H9 (cell line): ENCODE measurements around the gene ABCC3. TPM values are rescaled to one million over a fixed set of nuclear protein-coding genes. Genes with fewer than 3 reads are reported as not detected.

Experiments
- DNase-seq: peaks from one replicate; pipeline ENCODE4 v3.0.0-alpha.2; 2017
- H2AFZ ChIP-seq: one replicate; pipeline ENCODE4 v1.6.1; 2013; ENCODE audit warnings: mild to moderate bottlenecking, low read length, control low read depth, moderate library complexity
- H2AK5ac ChIP-seq: 2 replicates; pipeline ENCODE4 v1.6.1; 2013; ENCODE audit warnings: low read length, control low read depth, mixed read lengths; ENCODE audit not compliant: insufficient read length
- H2BK120ac ChIP-seq: one replicate; pipeline ENCODE4 v1.6.1; 2013; ENCODE audit warnings: low read depth, mild to moderate bottlenecking, low read length, control low read depth, inconsistent platforms; ENCODE audit not compliant: poor library complexity, severe bottlenecking
- H2BK12ac ChIP-seq: 2 replicates; pipeline ENCODE4 v1.6.1; 2013; ENCODE audit warnings: low read length, control low read depth, mixed read lengths, low read depth; ENCODE audit not compliant: insufficient read length
- H2BK15ac ChIP-seq: 2 replicates; pipeline ENCODE4 v1.6.1; 2013; ENCODE audit warnings: low read depth, low read length, control low read depth
- H2BK20ac ChIP-seq: one replicate; pipeline ENCODE4 v1.6.1; 2013; ENCODE audit warnings: low read depth, mild to moderate bottlenecking, low read length, control low read depth, inconsistent platforms; ENCODE audit not compliant: poor library complexity, severe bottlenecking
- H2BK5ac ChIP-seq: 2 replicates; pipeline ENCODE4 v1.6.1; 2013; ENCODE audit warnings: low read length, control low read depth, mixed read lengths; ENCODE audit not compliant: insufficient read length
- H3K14ac ChIP-seq: 2 replicates; pipeline ENCODE4 v1.6.1; 2013; ENCODE audit warnings: low read length, control low read depth; ENCODE audit not compliant: insufficient read depth
- H3K18ac ChIP-seq: 2 replicates; pipeline ENCODE4 v1.6.1; 2013; ENCODE audit warnings: low read depth, mild to moderate bottlenecking, mixed read lengths, low read length, control low read depth; ENCODE audit not compliant: insufficient read length
- H3K23ac ChIP-seq: 2 replicates; pipeline ENCODE4 v1.6.1; 2013; ENCODE audit warnings: low read length, control low read depth, mixed read lengths, low read depth; ENCODE audit not compliant: insufficient read length
- H3K23me2 ChIP-seq: 2 replicates; pipeline ENCODE4 v1.6.1; 2013; ENCODE audit warnings: low read depth, mild to moderate bottlenecking, mixed read lengths, low read length, control low read depth; ENCODE audit not compliant: insufficient read length, poor library complexity, severe bottlenecking
- H3K27ac ChIP-seq: 2 replicates; pipeline ENCODE4 v1.5.1; 2013; ENCODE audit warnings: low read length, control low read depth, mixed read lengths, low read depth; ENCODE audit not compliant: insufficient read length
- H3K27me3 ChIP-seq: 2 replicates; pipeline ENCODE4 v1.6.1; 2013; ENCODE audit warnings: low read length, control low read depth, inconsistent platforms; ENCODE audit not compliant: insufficient read depth
- H3K4ac ChIP-seq: 2 replicates; pipeline ENCODE4 v1.6.1; 2013; ENCODE audit warnings: low read depth, mild to moderate bottlenecking, control low read depth, inconsistent platforms, low read length, moderate library complexity
- H3K4me1 ChIP-seq: 2 replicates; pipeline ENCODE4 v1.6.1; 2013; ENCODE audit warnings: low read length, control low read depth, inconsistent platforms; ENCODE audit not compliant: insufficient read depth
- H3K4me2 ChIP-seq: 2 replicates; pipeline ENCODE4 v1.6.1; 2013; ENCODE audit warnings: low read length, control low read depth, mixed read lengths; ENCODE audit not compliant: insufficient read length, insufficient read depth
- H3K56ac ChIP-seq: 2 replicates; pipeline ENCODE4 v1.6.1; 2013; ENCODE audit warnings: low read depth, mild to moderate bottlenecking, mixed read lengths, low read length, control low read depth; ENCODE audit not compliant: insufficient read length
- H3K79me1 ChIP-seq: 2 replicates; pipeline ENCODE4 v1.6.1; 2013; ENCODE audit warnings: low read depth, mild to moderate bottlenecking, moderate library complexity, low read length, control low read depth, inconsistent platforms; ENCODE audit not compliant: insufficient read depth, poor library complexity, severe bottlenecking
- H3K79me2 ChIP-seq: 2 replicates; pipeline ENCODE4 v1.6.1; 2013; ENCODE audit warnings: low read length, control low read depth, inconsistent platforms; ENCODE audit not compliant: insufficient read depth
- H3K9ac ChIP-seq: 2 replicates; pipeline ENCODE4 v1.6.1; 2013; ENCODE audit warnings: low read length, control low read depth, mixed read lengths; ENCODE audit not compliant: insufficient read length; ENCODE audit errors: extremely low read depth
- H3K9me3 ChIP-seq: one replicate; pipeline ENCODE4 v1.6.1; 2013; ENCODE audit warnings: low read depth, low read length, inconsistent platforms; ENCODE audit not compliant: control insufficient read depth
- H3T11ph ChIP-seq: one replicate; pipeline ENCODE4 v1.6.1; 2013; ENCODE audit warnings: mild to moderate bottlenecking, low read length, control low read depth, inconsistent platforms
- H4K20me1 ChIP-seq: one replicate; pipeline ENCODE4 v1.6.1; 2013; ENCODE audit not compliant: control insufficient read depth, insufficient read length, insufficient read depth
- H4K5ac ChIP-seq: 2 replicates; pipeline ENCODE4 v1.6.1; 2013; ENCODE audit warnings: low read depth, mild to moderate bottlenecking, mixed read lengths, low read length, control low read depth; ENCODE audit not compliant: insufficient read length
- H4K8ac ChIP-seq: replicated peaks from 2 replicates; pipeline ENCODE4 v1.6.1; 2013; ENCODE audit warnings: low read length, control low read depth, mixed read lengths, low read depth; ENCODE audit not compliant: insufficient read length
- H4K91ac ChIP-seq: 2 replicates; pipeline ENCODE4 v1.6.1; 2013; ENCODE audit warnings: low read depth, mild to moderate bottlenecking, moderate library complexity, mixed read lengths, low read length, control low read depth; ENCODE audit not compliant: insufficient read length
- H3K27ac Mint-ChIP-seq, 3 experiments: 2 replicates in 2 of 3; 3 replicates in 1 of 3; pipeline ENCODE4 v1.8.0; 2020 to 2021; ENCODE audit warnings: mixed read lengths in 3 of 3, mild to moderate bottlenecking in 1 of 3, moderate library complexity in 1 of 3
- H3K27me3 Mint-ChIP-seq: 2 replicates; pipeline ENCODE4 v1.8.0; 2021; ENCODE audit warnings: low read depth, mild to moderate bottlenecking, moderate library complexity, mixed read lengths
- H3K36me3 Mint-ChIP-seq, 3 experiments: 2 replicates in 2 of 3; 3 replicates in 1 of 3; pipeline ENCODE4 v1.8.0; 2020 to 2021; ENCODE audit warnings: low read depth in 3 of 3, mixed read lengths in 3 of 3; ENCODE audit not compliant: insufficient read depth in 1 of 3
- H3K4me1 Mint-ChIP-seq, 2 experiments: 2 replicates each; pipeline ENCODE4 v1.8.0; 2020; ENCODE audit warnings: mixed read lengths in 2 of 2
- H3K4me3 Mint-ChIP-seq, 2 experiments: 2 replicates in 1 of 2; 3 replicates in 1 of 2; pipeline ENCODE4 v1.8.0; 2020 to 2021; ENCODE audit warnings: mild to moderate bottlenecking in 2 of 2, mixed read lengths in 2 of 2, moderate library complexity in 1 of 2
- H3K9me3 Mint-ChIP-seq, 2 experiments: 2 replicates in 1 of 2; 3 replicates in 1 of 2; pipeline ENCODE4 v1.8.0; 2020; ENCODE audit warnings: mild to moderate bottlenecking in 2 of 2, mixed read lengths in 2 of 2, moderate library complexity in 1 of 2
- WGBS: extraction: QIAGEN DNeasy Blood & Tissue Kit; methylation state at CpG from one replicate; pipeline ENCODE4 v1.1.7; 2013; ENCODE audit warnings: missing lambda C conversion rate, low lambda C conversion rate, mixed read lengths; ENCODE audit not compliant: insufficient read length; ENCODE audit errors: extremely low coverage; 5-methylcytosine and 5-hydroxymethylcytosine counted together
- total RNA-seq: library from RNA; stranded (reverse); gene quantifications from 2 replicates; pipeline ENCODE4 v1.2.1, GENCODE V29; 2021
- TF ChIP-seq, protein P1 (sequence below): fragments of 200-600 bp; sonication (generic); conservative IDR thresholded peaks from 3 replicates; pipeline ENCODE4 v1.8.0; 2021; ENCODE audit warnings: antibody characterized with exemption, mild to moderate bottlenecking

The ABCC3 gene
- total RNA-seq, 1 experiment from 2014 or later = 0.31 TPM

DNA sequence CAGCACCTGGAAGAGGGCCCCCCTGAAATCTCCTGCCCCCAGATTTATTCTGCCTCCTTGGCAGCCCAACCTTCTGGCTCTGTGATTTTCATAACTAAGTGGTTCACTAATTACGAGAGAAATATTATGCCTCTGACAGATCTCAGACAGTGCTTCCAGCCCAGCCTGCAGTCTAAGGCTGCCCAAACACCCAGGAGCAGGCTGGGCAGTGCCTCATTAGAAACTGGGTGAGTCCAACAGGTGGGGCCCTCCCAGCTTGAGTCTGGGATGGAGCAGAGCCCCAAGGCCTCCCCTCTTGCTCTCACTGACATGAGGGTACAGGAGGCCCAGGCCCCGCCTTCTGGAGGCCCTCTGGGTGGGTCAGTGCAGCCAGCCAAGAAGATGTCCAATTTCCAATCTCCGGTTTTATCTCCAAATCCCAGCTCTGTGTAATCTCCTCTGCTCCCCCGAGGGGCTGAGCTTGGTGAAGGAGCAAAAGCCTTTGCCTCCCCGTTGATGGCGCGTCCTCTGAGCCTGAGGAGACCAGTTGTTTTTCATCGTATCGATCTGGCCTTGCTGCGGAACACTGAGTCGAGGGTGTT, 20.1 kb upstream of the ABCC3 start:
- H3K9me3 Mint-ChIP-seq = no peaks in the 10 kb centered on the region
- no peak overlapping the region for H3T11ph ChIP-seq
- no peak overlapping the region for H2AFZ ChIP-seq
- no peaks in the 10 kb centered on the region for H3K79me2 ChIP-seq
- no peak overlapping the region for H3K23ac ChIP-seq
- H3K23me2 ChIP-seq = no peaks in the 10 kb centered on the region
- H2BK120ac ChIP-seq = no peak overlapping the region
- H3K9ac ChIP-seq = no peak overlapping the region
- no peak overlapping the region for H3K27ac ChIP-seq
- no peaks in the 10 kb centered on the region for H4K20me1 ChIP-seq
- no peaks in the 10 kb centered on the region for H3K9me3 ChIP-seq
- WGBS = no CpG with 5 or more reads among the region's 11 CpGs
- H3K14ac ChIP-seq = no peak overlapping the region; the same call in 1 of the 2 replicates
- no peak for DNase-seq
- H3K27me3 Mint-ChIP-seq = peaks cover 4% of the 10 kb centered on the region
- TF ChIP-seq, protein P1, sequence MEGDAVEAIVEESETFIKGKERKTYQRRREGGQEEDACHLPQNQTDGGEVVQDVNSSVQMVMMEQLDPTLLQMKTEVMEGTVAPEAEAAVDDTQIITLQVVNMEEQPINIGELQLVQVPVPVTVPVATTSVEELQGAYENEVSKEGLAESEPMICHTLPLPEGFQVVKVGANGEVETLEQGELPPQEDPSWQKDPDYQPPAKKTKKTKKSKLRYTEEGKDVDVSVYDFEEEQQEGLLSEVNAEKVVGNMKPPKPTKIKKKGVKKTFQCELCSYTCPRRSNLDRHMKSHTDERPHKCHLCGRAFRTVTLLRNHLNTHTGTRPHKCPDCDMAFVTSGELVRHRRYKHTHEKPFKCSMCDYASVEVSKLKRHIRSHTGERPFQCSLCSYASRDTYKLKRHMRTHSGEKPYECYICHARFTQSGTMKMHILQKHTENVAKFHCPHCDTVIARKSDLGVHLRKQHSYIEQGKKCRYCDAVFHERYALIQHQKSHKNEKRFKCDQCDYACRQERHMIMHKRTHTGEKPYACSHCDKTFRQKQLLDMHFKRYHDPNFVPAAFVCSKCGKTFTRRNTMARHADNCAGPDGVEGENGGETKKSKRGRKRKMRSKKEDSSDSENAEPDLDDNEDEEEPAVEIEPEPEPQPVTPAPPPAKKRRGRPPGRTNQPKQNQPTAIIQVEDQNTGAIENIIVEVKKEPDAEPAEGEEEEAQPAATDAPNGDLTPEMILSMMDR = no peak
- no peaks in the 10 kb centered on the region for H3K4me1 ChIP-seq
- no peak overlapping the region for H3K4me3 Mint-ChIP-seq
- H2BK15ac ChIP-seq = no peak overlapping the region
- H2BK20ac ChIP-seq = no peak overlapping the region
- peaks cover 0 to 24% of the 10 kb centered on the region in 2 experiments; a peak in 2 of 4 replicates for H3K4me1 Mint-ChIP-seq
- H3K4ac ChIP-seq = no peak overlapping the region
- H2BK5ac ChIP-seq = no peak overlapping the region
- H2AK5ac ChIP-seq = no peak overlapping the region
- no peak overlapping the region for H3K56ac ChIP-seq
- no peak overlapping the region for H4K8ac ChIP-seq
- no peaks in the 10 kb centered on the region; a peak in 1 of 7 replicates for H3K36me3 Mint-ChIP-seq
- no peak overlapping the region for H3K4me2 ChIP-seq
- no peaks in the 10 kb centered on the region for H3K79me1 ChIP-seq
- no peaks in the 10 kb centered on the region for H3K27me3 ChIP-seq
- no peak overlapping the region for H2BK12ac ChIP-seq
- H3K27ac Mint-ChIP-seq = peak overlapping the region in 1 of 3 experiments; percentile 75; a peak in 1 of 7 replicates
- no peak overlapping the region for H3K18ac ChIP-seq
- H4K5ac ChIP-seq = no peak overlapping the region
- no peak overlapping the region for H4K91ac ChIP-seq
